NCI-H524 (cell line): ENCODE results near the gene PPP4R3B.
A peak's percentile ranks its signal among the peaks of the same experiment; 100 is the strongest.
"Not testable (repeated sequence)": the region's sequence is repeated elsewhere in the genome, so short reads cannot be mapped to it uniquely, and the experiment has no call there.

Source experiments
- DNase-seq, 2 experiments: peaks; one replicate each; lab custom pipeline; 2025; lab: John Stamatoyannopoulos, UW

The PPP4R3B gene

DNA sequence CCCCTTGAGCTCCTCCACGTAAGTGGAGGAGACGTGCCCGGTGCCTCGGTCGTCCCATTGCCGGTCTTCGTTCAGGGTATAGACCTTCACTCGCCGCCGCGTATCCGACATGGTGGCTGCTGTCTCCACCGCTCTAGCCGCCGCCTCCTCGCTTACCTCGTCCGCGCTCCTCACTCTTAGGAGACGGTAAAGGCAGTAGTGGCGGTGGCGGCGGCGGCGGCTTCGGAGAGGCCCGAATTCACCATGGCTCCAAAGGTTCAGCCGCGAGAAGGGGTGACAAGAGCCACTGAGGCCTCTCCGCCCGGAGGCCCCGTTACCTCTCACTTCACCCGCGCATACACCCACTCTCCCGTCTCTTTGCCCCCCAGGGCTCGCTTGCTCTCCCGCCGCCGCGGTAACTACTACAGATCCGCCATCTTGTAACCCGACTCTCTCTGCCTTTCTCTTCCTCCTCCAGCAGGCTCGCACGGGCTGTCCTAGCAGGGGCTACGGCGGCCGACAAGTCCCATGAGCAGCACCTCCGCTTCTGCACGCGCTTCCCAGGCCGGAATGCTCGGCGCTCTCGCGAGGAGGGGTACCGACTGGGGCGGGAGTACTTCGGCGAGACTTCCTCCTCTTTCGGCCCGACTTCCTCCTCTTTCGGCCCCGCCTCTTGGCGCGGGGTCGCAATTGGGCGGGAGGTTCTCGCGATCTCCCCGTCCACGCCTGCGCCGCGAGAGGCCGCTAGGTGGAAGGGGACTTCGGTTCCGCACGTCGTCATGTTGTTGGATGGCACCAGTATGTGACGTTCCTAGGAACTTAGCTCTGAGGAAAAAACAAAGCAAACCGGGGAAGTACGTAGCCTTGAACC is at the start of gene PPP4R3B:
TSS of gene PPP4R3B (minus strand) at position 448 of the 850 bp plus-strand sequence. CDS start at position 111, 337 bp downstream.
- DNase-seq, result peak; percentile 99 to 100

DNA sequence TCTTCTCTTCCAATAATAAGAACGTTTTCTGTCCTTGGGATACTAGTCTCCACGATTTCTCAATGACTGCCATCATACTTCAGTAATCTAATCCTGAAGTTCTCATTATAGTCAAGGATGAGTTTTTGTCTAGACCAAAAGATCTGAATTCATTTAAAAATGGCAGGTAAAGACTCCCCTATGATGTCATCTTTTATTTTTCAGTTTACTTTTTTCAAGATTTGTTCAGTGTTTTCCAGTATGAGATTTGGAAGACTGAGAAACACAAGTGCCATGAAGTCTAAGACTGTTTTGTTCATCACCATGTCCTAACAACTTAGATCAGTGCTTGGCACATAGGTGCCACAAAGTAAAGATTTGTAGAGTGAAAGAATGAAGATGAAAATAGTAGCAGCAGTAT is 35.8 kb upstream of the PPP4R3B start:
- DNase-seq, result no peak

DNA sequence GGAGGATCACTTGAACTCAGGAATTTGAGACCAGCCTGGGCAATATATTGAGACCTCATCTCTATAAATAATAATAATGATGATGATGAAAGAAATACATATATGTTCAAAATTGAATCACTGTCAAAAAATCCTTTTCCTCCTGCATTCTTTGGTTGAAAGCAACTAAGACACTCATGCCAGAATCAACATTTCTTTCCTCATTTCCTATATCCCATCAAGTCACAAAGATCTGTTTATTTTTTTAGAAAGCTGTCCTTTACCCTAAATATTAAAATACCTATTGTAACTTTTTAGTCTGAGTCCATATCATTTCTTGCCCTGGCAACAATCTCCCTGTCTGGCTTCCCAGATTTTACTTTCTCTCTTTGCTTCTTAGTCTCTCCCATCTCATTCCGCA is 31.8 kb upstream of the PPP4R3B start:
- DNase-seq, result no peak

DNA sequence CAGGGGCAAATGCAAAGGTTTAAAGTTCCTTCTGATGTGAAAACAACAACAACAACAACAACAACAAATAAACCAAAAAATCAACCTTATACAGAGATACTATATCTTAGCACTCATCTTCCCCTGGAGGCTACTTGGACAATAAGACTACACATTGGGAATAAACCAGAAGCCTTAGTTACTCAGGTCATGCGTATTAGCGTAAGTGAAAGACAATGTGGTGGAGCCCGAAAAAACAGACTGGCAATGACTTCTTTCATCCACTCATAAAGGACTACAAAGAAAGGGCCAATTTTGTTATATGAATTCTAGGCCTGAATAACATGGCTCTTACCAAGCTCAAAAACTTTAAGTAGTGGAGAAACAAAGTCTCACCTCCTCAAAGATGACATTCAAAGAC is 19.4 kb upstream of the PPP4R3B start:
- no peak for DNase-seq

DNA sequence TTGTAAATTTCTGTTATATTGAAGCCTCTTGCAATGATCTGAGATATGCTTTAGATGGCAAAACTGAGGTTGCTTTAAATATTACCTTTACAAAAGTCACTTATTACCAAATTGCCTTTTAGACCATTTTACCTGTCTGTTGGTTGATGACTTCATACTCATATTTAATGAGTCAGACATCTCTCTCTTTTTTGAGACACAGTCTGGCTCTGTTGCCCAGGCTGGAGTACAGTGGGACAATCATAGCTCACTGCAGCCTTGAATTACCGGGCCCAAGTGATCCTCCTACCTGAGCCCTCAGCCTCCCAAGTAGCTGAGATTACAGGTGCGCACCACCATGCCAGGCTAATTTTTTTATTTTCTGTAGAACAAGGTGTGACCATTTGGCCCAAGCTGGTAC is 11.5 kb upstream of the PPP4R3B start:
- DNase-seq, result no peak

DNA sequence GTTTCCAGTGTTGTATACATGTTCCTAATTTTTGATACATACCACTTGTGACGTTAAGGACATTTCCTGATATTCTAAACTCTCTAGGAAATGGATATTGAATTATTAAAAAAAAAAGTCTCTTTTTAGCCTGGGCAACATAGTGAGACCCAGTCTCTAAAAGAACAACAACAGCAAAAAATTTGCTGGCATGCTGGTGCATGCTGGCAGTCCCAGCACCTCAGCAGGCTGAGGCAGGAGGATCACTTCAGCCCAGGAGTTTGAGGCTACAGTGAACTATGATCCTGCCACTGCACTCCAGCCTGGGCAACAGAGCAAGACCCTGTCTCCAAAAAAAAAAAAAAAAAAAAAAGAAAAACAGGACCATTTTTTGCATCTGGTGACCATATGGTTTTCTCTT is 10.5 kb upstream of the PPP4R3B start:
- DNase-seq, result no peak

DNA sequence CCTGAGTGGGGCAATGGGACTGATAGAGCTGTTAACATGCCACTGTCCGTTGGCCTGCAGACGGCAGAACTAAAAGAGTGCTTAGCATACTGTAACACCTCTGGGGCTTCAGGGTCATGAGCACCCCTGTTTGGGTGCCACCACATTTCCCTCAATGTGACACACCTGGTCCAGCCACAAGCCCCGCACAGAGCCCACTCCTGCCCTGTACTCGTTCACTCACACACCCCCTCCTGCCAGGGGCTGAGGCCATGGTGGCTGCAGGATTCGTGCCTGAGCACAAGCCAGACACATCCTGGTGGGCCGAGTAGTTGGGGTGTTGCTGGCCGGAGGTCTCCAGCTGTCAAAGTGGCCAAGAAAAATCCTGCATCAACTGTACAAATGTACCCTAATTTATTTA is 4.4 kb upstream of the PPP4R3B start:
- DNase-seq, result no peak

DNA sequence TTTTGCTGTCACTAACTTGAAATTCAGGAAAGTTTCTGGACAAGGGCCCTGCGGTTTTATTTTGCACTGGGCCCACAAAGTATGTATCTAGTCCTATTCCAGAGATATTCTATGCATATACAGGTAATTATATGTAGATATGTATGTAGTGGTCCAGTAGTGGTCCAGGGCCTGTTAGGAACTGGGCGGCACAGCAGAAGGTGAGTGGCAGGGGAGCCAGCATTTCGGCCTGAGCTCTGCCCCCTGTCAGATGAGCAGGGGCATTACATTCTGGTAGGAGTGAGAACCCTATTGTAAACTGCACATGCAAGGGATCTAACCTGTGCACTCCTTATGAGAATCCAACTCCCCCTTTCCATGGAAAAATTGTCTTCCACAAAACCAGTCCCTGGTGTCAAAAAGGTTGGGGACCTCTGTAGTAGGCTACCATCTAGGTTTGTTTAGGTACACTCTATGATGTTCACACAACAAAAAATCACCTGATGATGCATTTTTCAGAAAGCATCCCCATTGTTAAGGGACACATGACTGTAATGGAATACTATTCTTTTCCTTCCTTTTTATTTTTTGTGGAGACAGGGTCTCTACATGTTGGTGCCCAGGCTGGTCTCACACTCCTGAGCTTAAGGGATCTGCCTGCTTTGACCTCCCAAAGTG is 2.8 kb upstream of the PPP4R3B start:
- peak; percentile 1 to 39 for DNase-seq

DNA sequence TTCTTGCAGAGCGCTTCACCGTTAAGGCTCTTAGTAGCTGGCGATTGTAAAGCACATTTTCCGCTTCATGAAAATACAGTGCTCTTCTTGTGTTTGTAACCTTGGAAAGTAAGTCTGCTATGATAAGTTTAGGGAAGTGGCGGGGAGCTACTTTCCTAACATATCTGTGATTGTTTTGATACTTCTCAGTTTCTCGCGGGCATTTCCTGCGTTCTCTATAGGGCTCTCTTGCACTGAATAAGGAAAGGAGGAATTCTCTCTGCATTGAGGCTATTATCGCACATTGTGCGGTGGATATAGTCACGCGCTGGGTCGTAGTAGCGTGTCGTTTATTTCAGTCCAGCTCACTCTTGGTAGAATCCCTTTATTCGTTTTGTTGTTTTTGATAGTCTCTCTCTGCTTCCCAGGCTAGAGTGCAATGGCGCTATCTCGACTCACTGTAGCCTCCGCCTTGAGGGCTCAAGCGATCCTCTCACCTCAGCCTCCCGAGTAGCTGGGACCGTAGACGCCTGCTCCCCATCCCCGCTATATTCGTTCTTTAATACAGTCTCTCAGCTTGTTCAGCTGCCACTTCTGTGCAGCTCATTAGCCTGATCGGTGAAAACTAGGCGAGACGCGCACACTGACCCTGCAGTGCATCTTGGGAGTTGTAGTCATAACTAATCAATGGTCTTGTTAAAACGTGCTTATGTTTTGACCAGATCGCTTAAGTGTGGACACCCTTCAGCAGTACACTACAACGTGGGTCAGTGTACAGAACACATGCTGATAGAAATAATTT is 1.0 kb upstream of the PPP4R3B start:
- peak; percentile 52 to 79 for DNase-seq

DNA sequence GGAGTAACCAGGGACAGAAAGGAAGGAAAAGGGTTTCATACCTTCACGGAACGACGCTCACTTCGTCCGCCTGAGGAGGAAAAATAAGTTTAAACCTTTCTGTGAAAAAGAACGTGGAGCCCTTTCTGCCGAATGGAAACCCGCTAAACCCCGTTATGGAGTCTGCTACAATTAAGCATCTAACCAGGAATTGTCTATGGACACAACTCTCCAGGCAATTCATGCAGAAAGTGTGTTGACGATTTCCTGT is 528 bp upstream of the PPP4R3B start:
- DNase-seq, result no peak

DNA sequence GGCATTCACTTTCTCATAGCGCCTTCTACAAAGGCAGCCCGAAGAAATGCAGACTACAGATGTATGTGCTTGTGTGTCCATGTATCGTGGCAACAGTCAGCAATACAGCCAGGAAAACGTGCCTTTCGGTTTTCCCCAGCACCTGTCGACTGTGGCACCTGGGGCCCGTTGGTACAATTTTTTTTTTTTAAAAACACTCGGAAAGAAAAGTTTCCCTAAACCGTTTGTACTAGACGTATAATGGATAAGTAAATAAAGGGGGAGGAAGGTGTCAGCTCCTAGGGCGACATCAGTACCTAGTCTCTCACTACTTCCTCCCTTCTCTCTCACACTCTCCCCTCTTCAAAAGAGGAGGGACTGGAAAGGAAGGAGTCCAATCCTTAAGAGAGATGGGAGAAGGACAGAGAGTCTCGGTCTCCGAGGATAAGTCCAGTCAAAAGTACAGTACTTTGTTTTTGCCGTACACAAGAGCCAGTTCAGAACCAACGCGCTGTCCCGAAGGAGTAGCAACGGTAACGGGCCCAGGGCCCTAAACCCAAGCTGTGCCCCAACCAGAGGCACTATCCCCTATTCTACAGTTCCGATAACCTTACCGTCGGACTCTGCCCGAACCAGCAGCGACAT is 759 bp downstream of the PPP4R3B start:
- peak; percentile 30 to 55 for DNase-seq

DNA sequence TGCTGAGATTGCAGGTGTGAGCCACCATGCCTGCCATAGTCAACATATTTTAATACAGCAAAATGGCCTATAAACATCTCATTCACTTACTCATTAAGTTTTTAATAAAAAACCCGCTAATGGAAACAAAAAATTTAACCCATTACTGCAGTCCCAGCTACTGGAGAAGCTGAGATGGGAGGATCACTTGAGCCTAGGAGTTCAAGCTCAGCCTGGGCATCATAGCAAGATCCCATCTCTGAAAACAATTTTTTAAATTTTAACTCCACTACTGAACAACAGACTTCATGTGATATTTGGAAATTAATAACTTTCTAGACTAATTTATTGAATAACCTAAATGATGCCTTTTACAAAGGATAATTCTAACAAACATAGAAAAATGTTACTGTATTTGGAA is 5.4 kb downstream of the PPP4R3B start:
- DNase-seq, result no peak

DNA sequence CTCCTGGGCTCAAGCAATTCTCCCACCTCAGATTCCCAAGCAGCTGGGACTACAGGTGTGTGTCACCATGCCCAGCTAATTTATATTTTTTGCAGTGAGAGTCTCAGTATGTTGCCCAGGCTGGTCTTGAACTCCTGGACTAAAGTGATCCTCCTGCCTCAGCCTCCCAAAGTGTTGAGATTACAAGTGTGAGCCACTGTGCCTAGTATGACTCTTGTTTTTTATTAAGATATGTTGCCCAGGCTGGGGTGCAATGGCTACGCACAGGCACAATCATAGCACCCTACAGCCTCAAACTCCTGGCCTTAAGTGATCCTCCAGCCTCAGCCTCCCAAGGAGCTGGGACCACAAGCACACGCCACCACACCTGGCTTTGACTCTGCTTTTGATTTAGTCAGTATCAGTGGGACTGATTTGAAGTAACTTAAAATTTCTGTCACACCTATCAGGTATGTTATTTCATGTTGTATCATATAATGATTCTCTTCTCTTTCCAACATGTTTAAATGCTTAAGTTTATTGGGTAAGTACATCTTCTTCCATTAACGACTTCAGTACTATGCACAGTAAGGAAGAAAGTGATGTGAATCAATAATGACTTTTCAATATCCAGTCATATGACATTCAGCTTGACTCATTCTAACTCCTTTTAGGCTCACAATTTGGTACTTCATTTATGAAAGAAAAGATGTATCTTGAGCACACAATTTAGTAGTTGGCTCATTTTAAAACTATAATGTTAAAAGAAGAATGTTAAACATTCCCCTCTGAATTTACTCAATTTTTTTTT is 6.3 kb downstream of the PPP4R3B start:
- no peak for DNase-seq

DNA sequence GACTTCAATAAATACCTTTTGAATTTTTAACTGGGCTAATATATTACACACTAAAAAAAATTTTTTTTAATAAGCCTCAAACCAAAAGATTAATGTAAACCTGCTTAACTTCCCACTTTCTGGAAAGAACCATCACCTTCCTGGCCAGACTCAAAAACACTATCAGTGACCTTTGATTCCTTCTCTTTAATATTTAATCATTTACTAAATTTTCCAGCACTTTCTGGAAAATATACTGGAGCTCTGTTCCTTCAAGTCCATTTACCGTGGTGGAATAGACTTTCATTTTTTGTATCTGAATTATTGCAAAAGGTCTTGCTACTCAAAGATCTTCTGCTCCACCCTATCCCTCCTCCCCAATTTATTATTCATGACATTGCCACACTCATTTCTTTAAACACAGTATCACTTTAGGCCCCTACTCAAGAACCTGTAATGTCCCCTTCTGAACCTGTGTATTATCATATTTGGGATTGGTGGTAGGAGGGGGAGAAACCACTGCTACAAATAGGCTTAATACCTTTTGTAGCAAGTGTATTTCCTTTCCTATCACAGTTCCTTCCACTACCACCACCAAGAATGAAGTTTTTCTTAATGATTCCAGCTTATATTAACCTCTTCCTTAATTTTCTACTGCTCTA is 7.4 kb downstream of the PPP4R3B start:
- DNase-seq, result no peak

DNA sequence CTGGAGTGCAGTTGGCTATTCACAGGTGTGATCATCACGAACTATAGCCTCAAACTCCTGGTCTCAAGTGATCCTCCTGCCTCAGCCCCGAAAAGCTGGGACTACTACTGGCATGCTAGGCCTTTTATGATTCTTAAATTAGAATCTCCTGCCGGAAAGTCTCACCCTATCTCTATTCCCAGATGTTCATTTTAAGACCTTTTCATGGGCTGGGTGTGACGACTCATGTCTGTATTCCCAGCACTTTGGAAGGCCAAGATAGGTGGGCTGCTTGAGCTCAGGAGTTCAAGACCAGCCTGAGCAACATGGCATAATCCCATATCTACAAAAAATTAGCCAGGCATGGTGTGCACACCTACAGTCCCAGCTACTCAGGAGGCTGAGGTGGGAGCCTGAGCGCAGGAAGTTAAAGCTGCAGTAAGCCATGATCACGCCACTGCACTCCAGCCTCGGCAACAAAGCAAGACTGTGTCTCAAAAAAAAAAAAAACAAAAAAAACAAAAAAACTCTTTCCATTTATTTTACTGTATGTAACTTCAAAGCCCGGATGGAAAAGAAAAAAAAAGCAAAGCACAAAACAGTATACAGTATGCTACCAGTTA is 8.1 kb downstream of the PPP4R3B start:
- DNase-seq, result no peak

DNA sequence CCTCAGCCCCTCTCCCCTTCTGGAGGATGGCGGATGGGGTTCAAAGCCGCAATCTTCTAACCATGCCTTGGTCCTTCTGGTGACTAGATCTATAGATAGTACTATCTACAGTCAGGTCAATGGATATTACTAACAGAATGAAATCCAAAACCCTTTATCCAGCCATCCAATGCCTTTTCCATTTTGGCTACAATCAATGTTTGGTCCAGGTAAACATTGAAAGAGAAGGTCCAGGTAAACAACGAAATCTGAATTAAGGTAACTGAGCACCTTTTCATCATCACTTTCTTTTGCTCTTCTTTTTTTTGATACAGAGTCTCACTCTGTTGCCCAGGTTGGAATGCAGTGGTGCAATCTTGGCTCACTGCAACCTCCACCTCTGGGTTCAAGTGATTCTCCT is 9.7 kb downstream of the PPP4R3B start:
- DNase-seq, result no peak

DNA sequence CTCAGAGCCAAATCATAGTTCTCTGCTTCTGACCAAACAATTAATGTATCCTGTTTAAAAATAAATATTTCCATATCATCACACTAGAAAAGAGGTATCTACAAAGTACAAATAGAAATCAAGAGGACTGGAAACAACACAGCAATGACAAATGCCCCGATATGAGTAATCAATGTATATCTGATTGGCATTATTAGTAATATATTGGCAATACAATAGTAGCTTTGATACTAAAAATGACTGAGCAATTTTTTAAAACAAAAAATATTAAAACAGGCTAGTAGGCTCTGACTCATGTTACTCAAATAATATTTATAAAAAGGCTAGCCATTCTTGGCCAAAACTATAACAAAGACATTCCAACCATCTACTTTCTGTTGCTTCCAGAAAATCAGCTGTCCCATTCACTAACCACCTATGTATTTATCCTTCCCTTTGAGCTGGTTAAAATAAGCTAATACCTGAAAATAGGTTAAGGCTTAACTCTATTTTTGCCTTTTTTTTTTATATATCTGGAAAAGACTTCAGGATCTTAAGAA is 13.3 kb downstream of the PPP4R3B start:
- DNase-seq, result no peak

DNA sequence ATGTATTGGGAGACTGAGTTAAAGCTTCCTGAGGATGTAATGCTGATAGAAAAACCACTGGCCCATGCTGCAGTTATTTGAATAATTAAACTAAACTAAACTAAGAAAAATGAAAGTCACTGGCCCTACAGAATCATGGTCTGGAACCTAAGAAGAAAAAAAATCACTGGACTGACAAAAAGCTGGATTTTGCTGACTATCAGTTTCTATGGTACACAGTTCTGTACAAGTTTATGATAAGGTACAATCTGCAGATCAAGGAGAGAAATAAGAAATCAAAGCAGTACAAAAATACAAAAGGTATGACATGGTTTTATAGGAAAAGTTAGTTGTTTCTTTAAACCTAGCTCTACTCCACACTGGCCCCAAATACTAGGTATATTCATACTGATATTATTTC is 15.6 kb downstream of the PPP4R3B start:
- DNase-seq, result no peak

DNA sequence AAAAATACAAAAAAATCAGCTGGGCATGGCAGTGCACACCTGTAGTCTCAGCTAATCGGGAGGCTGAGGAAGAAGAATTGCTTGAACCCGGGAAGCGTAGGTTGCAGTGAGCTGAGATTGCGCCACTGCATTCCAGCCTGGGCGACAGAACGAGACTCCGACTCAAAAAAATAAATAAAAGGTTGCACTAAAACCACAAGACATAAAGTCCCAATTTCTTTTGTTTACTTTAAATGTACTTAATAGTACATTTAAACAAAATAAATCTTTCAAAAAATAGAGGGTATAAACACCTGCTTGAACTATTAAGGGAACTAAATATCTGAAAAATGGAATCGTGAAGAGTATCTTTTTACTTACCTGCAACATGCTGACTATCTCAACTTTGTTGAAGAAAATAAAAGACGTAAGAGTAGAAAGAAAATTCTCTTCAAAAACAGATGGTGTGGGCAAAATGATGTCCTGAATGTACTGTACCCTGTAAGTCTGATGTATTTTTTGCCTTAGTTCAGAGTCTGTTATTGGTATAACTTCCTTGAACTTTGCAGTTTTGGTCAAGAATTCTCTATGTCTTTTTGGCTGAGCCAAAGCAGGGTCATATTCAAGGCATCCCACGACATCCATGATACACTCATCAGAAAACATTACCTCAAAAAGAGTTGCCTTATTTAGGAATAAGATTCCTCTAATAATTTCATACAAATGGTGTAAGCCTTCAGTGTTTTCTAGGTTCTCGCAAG is 19.2 kb downstream of the PPP4R3B start:
- DNase-seq, result no peak

DNA sequence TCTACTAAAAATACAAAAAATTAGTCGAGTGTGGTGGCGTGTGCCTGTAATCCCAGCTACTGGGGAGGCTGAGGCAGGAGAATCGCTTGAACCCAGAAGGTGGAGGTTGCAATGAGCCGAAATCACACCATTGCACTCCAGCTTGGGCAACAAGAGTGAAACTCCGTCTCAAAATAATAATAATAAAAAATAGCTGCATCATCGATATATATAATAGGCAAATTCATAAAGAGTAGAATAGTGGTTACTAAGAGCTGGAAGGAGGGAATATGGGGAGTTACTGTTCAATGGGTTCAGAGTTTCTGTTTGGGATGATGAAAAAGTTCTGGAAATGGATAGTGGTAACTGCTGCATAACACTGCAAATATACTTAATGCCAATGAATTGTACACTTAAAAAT is 20.6 kb downstream of the PPP4R3B start:
- not testable (repeated sequence) for DNase-seq
